H1 (cell line): ENCODE measurements around the gene KIF5C. TPM values are rescaled to one million over a fixed set of nuclear protein-coding genes. Genes with fewer than 3 reads are reported as not detected.

Experiments
- ASH2L ChIP-seq: fragments of 200-600, 300-600 bp; sonication (generic); IDR thresholded peaks from one replicate; pipeline ENCODE4 v1.7.1; 2017; ENCODE audit warnings: low read length
- JUND ChIP-seq: IDR thresholded peaks from 2 replicates; pipeline ENCODE4 v1.6.1; 2011; ENCODE audit warnings: mild to moderate bottlenecking, improper control_type of control experiment, low read length
- POLR2AphosphoS5 ChIP-seq: IDR thresholded peaks from 2 replicates; pipeline ENCODE4 v1.6.1; 2011; ENCODE audit warnings: low read depth, low read length
- SP1 ChIP-seq: IDR thresholded peaks from 2 replicates; pipeline ENCODE4 v1.6.1; 2011; ENCODE audit warnings: low read depth, low read length
- TAF7 ChIP-seq: optimal IDR thresholded peaks from 2 replicates; pipeline ENCODE3; 2011; ENCODE audit warnings: low read depth, mild to moderate bottlenecking, inconsistent platforms, low read length, moderate library complexity, borderline replicate concordance
- polyA plus RNA-seq, 7 experiments: library from polyadenylated mRNA; depleted of rRNA in 3 of 7; stranded (reverse) in 5 of 7; unstranded in 2 of 7; fragments of >200 nt in 5 of 7; fragments of 200-250 nt in 2 of 7; gene quantifications; 1 replicate in 5 of 7; 2 replicates in 1 of 7; 4 replicates in 1 of 7; pipeline versions ENCODE4 v1.2.1 to v1.2.3, GENCODE V29; 2011 to 2013; ENCODE audit warnings: missing spikeins in 2 of 7, mixed read lengths in 2 of 7
- total RNA-seq: library from RNA; stranded (reverse); fragmentation: NEBNext Ultra II Directional; extraction: Animal tissue kit (Norgen Biotek cat#: 25700); gene quantifications from 2 replicates; pipeline ENCODE4 v1.2.1, GENCODE V29; 2021

The KIF5C gene
- total and polyA plus RNA-seq, 2 of the 8 experiments (the other 6 are each of a cell fraction or from before 2014, with no cell fraction given), result 16.3 to 66.4 TPM

GRCh38 chr2:148968301-148968700, 93.3 kb downstream of the KIF5C start (continued):
- TF ChIP-seq SP1 (no peak), POLR2AphosphoS5 (no peak), ASH2L (no peak), JUND (no peak), TAF7 (no peak)
